ENCODE results near the gene SLC5A4.
"Not testable (repeated sequence)": the region's sequence is repeated elsewhere in the genome, so short reads cannot be mapped to it uniquely, and the experiment has no call there.

The SLC5A4 gene

DNA sequence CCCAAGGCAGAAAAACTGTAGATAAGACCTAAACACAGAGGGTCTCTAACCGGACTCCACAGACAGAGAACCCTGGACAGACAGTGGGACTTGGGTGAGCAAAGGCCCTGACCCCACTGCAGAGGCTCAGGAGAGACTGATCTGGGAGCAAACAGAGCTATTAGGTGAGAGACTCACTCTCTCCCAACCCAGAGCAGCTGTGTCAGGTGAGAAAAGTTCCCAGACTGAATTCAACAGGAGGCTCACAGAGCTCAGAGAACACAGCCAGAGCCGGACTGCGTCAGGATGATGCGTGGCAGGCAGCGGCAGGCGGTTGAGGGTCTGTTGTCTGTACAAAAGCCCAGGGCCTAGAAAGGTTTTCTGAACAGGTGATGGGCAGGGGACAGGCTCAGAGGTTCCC lies 55.8 kb downstream of the SLC5A4 start:
- no peak for DNase-seq

DNA sequence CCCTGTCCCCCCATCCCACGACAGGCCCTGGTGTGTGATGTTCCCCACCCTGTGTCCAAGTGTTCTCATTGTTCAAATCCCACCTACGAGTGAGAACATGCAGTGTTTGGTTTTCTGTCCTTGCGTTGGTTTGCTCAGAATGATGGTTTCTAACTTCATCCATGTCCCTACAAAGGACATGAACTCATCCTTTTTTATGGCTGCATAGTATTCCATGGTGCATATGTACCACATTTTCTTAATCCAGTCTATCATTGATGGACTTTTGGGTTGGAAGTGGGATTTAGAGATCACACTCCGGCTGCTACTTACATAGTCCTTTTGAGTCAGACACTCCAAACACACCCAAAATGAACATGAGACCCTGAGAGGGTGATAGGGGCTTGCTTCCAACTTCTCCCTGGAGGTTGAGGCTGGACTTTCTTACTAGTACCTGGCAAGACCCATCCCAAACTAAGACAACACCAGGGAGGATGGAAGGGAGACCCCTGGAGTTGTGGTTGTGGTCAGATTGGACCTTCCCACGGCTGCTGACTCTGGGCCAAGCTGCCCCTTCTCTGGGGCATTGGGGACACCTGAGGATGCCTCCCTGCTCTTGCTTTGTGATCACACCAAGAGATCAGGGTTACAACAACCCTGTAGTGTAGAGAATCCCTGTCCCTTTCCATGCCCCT lies 57.5 kb downstream of the SLC5A4 start:
- not testable (repeated sequence) for DNase-seq

DNA sequence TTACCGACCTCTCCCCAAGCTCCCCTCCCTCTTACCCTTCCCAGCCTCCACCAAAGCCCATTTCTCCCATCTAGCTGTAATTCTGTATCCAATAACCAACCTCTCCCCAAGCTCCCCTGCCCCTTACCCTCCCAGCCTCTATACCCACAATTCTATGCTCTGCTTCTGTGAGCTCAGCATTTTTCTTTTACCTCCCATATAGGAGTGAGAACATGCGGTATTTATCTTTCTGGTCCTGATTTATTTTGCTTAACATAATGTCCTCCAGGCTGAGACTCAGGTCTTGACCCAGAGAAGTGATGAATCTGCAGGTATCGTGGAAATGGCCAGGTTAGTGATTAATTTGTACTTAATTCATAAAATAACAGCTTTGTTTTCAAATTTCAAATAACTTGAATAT lies 59.2 kb downstream of the SLC5A4 start:
- not testable (repeated sequence) for DNase-seq

DNA sequence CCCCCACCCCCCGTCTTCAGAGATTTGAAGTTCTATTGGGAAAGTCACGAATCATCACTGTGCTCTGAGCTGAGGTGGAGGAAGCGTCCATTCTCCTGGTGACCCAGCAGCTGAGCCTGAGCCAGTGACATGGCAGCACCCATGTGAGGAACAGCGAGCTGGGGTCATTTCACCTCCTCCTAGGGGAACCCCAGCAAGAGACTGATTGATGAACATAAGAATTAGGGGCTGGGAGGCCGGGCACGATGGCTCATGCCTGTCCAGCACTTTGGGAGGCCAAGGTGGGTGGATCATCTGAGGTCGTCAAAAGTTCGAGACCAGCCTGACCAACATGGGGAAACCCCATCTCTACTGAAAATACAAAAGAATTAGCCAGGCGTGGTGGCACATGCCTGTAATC lies 61.8 kb downstream of the SLC5A4 start:
- not testable (repeated sequence) for DNase-seq

DNA sequence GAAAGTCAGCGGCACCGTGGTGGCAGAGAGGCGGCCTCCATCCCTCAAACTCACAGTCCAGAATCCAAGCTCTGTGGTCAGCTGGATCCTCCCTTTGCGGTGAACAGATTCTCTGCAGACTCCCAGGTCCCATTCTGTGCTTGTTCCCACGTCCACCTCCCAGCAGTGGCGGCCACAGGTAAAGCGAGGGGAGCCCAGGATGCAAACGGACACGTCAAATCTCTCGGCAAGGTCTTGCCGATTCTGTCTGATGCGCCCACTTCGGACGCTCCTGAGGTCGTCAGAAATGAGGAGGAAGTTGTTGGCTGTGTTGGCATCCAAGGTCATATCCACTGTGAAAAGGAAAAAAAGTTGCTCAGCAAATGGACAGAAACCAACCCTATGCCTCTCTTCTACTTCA lies 64.1 kb downstream of the SLC5A4 start:
- DNase-seq = not testable (repeated sequence)

DNA sequence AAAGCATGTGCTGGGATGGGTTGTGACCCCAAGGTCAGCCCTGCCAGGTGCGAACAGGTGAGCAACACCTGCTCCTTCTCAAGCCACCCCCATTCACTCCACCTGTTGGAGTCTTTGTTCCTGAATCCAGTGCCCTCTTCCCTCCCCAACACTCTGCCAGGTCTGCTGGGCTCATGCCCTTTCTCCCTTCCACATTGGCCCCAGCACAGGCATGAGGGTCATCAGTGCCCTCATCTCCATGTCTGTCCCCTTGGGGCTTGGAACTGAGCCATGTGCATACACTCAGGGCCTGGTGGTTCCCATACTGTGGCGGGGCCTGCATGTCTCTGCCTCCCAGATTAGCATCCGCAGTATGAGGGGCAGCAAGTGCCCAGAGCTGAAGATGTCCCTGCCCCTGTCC lies 69.3 kb downstream of the SLC5A4 start:
- DNase-seq = no peak

DNA sequence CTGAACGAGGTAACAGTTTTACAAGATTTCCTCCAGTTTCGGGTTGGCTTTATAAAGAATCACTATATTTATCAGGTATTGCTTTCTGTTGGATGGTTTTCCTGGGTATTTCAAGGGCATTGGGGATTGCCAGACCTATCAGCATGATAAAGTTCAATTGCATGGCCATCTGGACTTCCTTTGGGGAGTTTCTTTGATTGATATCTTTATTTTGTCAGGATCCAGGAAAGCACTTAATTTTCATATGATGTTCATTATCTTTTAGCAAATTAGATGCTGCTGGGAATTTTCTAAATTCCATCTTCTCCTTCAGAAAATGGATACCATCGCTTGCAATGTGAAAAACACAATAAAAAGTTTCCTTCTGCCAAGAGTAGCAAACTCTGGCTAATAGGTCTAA lies 71.5 kb downstream of the SLC5A4 start:
- no peak for DNase-seq

DNA sequence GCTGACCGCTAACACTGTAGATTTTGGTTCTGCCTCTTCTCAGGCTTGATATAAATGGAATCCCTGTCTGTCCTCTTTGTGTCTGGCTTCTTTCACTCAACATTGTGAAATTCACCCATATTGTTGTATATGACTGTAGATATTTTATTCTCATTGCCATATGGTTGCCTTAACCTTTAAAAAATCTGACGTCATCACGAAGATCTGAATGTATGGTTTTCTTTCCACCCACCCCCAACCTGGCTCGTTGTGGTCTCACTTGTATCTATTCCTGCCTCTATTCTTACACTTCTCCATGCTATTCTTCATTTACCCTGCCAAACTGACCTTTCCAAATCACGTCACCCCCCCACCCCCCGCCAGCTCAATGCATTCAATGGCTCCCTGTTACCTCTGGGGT lies 74.1 kb downstream of the SLC5A4 start:
- no peak for DNase-seq

DNA sequence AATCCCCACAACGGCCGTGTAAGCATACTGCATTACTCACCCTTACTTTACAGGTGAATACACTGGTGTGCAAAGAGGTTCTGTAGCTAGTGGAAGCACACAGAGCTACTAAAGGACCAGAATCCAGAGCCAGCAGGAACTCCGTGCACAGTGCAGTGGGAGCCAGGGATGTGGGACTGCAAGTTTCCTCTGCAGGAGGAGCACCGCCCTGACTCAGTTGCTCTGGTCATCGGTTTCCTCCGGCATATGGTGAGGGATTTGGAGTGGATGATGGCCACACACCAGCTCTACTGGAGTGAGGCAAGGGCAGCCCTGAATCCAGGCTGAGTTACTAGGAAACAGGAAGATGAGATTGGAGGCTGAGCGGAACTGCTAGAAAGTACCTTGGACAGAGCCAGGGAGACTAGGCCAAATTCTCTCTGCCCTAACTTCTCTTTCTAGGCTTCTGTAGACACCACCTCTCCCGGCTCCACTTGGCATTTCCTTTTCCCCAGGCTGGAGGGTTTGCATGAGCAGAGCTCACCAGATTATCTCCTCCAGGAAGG lies 77.9 kb downstream of the SLC5A4 start:
- DNase-seq = no peak

DNA sequence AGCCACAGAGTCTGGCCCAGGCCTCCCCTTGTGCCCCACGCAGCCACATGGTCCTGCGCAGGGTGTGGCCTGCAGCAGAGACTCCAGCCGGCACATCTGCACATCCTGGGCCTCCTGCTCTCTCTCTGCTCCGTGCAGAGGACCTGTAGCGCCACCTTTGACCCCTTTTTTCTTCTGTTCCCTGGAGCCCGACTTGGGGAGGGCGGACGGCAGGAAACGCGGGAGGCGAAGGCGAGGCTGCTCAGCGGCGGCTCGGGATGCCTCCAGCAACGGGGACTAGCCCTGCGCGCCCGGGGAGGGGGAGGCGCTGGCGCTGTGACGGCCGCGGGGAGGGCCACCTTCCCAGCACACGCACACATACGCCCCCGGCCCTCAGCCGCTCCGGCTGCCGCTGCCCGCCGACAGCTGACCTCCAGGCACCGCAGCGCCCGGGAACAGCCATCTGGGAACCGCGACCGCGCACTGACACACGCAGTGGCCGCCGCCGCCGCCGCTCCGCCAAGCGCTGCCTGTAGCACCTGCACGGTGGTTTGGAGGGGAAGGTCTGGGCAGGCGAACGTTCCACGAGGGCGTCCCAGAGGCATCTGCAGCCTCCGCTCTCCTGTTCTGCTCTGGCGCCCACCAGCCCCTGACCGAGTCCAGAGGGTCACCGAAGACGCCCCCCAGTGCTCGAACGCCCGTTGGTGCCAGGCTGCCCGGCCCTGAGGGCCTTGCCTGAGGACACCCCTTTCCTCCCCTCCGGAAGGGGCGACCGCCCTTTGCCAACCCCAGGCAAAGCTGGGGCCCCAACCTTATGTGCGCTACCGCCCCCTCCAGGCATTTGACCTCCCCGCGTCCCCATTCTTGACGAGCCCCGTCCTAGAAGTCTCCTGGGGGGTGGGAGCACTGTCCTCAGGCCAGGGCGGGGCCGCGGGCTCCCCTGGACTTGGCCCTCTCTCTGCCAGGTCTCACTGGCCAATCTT lies 79.2 kb downstream of the SLC5A4 start:
- no peak for DNase-seq

DNA sequence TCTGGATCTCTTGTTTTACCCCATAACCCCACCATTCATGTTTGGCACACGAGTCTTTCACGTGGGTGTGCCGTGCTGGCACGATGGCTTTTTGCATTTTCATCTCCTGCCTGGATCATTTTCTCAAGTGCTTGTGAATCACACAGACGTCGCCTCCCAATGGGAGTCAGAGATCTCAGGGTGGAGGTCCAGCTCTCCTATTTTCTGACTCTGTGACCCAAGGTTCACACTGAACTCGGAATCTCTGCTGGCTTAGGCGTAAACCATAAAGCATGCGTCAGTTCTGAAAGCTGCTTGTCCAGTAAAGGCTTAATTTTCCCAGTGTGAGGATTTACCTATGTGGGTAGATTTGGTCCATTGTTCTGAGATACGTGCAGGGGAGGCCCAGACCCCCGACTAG lies 80.0 kb downstream of the SLC5A4 start:
- DNase-seq = no peak

Measured in NK-92 treated with Interleukin-12 subunit alpha and Interleukin-12 subunit beta, amount 100 ng/mL, for 24 hours (cell line).